Measurements from ENCODE around the gene DCAF8L2. TPM values are rescaled to one million over a fixed set of nuclear protein-coding genes. Genes with fewer than 3 reads are reported as not detected.

Gene DCAF8L2
- total RNA-seq, 1 donor from 2014 or later = not detected

DNA sequence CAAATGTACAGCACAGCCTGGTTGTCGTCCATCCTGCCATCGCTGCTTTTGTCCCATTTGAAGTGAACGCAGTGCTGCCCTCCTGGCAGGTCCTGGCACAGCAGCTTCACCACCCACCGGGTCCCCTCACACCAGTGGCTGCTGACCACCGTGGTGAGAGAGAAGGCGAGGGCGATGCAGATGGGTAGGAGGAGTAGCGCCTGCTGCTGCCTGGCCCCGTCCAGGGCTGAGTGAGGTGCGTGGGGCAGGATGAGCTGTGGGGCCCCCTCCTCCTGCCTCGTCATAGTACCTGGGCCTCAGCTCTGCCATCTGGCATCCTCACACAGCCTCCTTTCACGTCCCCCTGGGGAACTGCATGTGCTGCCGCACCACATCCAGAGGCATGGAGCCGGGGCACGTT is 1.8 kb downstream of the DCAF8L2 start:
- Histone ChIP-seq H2AFZ (ENCODE audit: low read depth, low read length) (no peak overlapping the region), H4K20me1 (ENCODE audit: insufficient read depth, low read length) (no peaks in the 10 kb centered on the region), H3K27me3 (ENCODE audit: insufficient read depth, low read length) (no peaks in the 10 kb centered on the region), H3K4me3 (ENCODE audit: insufficient read depth, low read depth, low read length) (no peak overlapping the region), H3K4me2 (ENCODE audit: low read length) (no peak overlapping the region), H3K9me3 (ENCODE audit: insufficient read depth, low read depth, low read length) (no peaks in the 10 kb centered on the region), H3K27ac (ENCODE audit: low read depth, low read length) (no peak overlapping the region), H3K4me1 (ENCODE audit: insufficient read depth, low read length) (no peaks in the 10 kb centered on the region), H3K79me2 (ENCODE audit: insufficient read depth, low read length) (no peaks in the 10 kb centered on the region), H3K9ac (ENCODE audit: low read length) (no peak overlapping the region), H3K36me3 (ENCODE audit: insufficient read depth, low read length) (no peaks in the 10 kb centered on the region)
- no peaks in the 10 kb centered on the region for H3K27me3 Mint-ChIP-seq (ENCODE audit: low read depth, unreplicated experiment)
- H3K4me3 Mint-ChIP-seq (ENCODE audit: unreplicated experiment) = no peak overlapping the region
- FAIRE-seq (no peak), DNase-seq (ENCODE audit: low read depth) (no peak)
- H3K9me3 Mint-ChIP-seq (ENCODE audit: unreplicated experiment) = no peaks in the 10 kb centered on the region
- no peaks in the 10 kb centered on the region for H3K36me3 Mint-ChIP-seq (ENCODE audit: low read depth, unreplicated experiment)
- no peak for TF ChIP-seq EZH2 (IDR thresholded peaks at IDR 0.05; ENCODE audit: insufficient read depth, low read length)
- peaks cover 2% of the 10 kb centered on the region for H3K4me1 Mint-ChIP-seq (ENCODE audit: low read depth, unreplicated experiment)
- H3K27ac Mint-ChIP-seq (ENCODE audit: unreplicated experiment) = no peak overlapping the region

DNA sequence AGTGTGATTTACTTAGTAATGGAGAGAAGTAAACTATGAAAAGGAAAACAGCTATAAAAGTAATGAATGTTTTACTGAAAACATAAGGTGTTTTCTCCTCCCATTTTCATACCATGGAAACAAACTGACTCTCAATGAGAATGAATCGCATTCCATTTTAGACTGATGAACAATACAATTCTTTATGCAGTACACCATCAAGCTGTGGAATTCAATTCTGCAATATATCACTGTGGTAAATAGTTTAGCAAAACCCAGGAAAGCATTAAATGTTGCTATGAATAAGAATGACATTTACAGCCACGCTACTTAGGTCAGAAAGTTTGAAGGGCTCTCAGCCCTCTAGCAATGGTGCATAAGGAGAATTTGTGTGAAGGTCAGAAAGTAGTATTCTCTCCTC is 7.4 kb downstream of the DCAF8L2 start:
- no peaks in the 10 kb centered on the region for H3K4me1 ChIP-seq (ENCODE audit: insufficient read depth, low read length)
- no peaks in the 10 kb centered on the region for H3K27me3 Mint-ChIP-seq (ENCODE audit: low read depth, unreplicated experiment)
- no peaks in the 10 kb centered on the region for H3K9me3 Mint-ChIP-seq (ENCODE audit: unreplicated experiment)
- no peaks in the 10 kb centered on the region for H3K36me3 Mint-ChIP-seq (ENCODE audit: low read depth, unreplicated experiment)
- no peak overlapping the region for H3K4me2 ChIP-seq (ENCODE audit: low read length)
- no peak overlapping the region for H3K27ac Mint-ChIP-seq (ENCODE audit: unreplicated experiment)
- no peak overlapping the region for H3K4me3 ChIP-seq (ENCODE audit: insufficient read depth, low read depth, low read length)
- H3K36me3 ChIP-seq (ENCODE audit: insufficient read depth, low read length) = no peaks in the 10 kb centered on the region
- TF ChIP-seq CTCF (IDR thresholded peaks at IDR 0.05; ENCODE audit: insufficient read depth, low read depth, low read length) (no peak), EZH2 (IDR thresholded peaks at IDR 0.05; ENCODE audit: insufficient read depth, low read length) (no peak)
- H3K9me3 ChIP-seq (ENCODE audit: insufficient read depth, low read depth, low read length) = no peaks in the 10 kb centered on the region
- peaks cover 6% of the 10 kb centered on the region for H3K4me1 Mint-ChIP-seq (ENCODE audit: low read depth, unreplicated experiment)
- no peaks in the 10 kb centered on the region for H3K27me3 ChIP-seq (ENCODE audit: insufficient read depth, low read length)
- FAIRE-seq (peak; percentile 86), DNase-seq (ENCODE audit: low read depth) (peak; percentile 12)
- no peak overlapping the region for H3K9ac ChIP-seq (ENCODE audit: low read length)
- no peak overlapping the region for H3K4me3 Mint-ChIP-seq (ENCODE audit: unreplicated experiment)
- no peaks in the 10 kb centered on the region for H3K79me2 ChIP-seq (ENCODE audit: insufficient read depth, low read length)
- H4K20me1 ChIP-seq (ENCODE audit: insufficient read depth, low read length) = no peaks in the 10 kb centered on the region
- H2AFZ ChIP-seq (ENCODE audit: low read depth, low read length) = no peak overlapping the region
- no peak overlapping the region for H3K27ac ChIP-seq (ENCODE audit: low read depth, low read length)

GRCh38 chrX:27598312-27598711 is 8.2 kb downstream of the DCAF8L2 start:
- Mint-ChIP-seq H3K4me1 (ENCODE audit: low read depth, unreplicated experiment) (peaks cover 6% of the 10 kb centered on the region), H3K9me3 (ENCODE audit: unreplicated experiment) (no peaks in the 10 kb centered on the region), H3K27ac (ENCODE audit: unreplicated experiment) (no peak overlapping the region), H3K4me3 (ENCODE audit: unreplicated experiment) (no peak overlapping the region), H3K36me3 (ENCODE audit: low read depth, unreplicated experiment) (no peaks in the 10 kb centered on the region), H3K27me3 (ENCODE audit: low read depth, unreplicated experiment) (no peaks in the 10 kb centered on the region)
- no peaks in the 10 kb centered on the region for H4K20me1 ChIP-seq (ENCODE audit: insufficient read depth, low read length)
- no peaks in the 10 kb centered on the region for H3K9me3 ChIP-seq (ENCODE audit: insufficient read depth, low read depth, low read length)
- no peaks in the 10 kb centered on the region for H3K27me3 ChIP-seq (ENCODE audit: insufficient read depth, low read length)
- no peak overlapping the region for H3K27ac ChIP-seq (ENCODE audit: low read depth, low read length)
- FAIRE-seq = peak; percentile 34
- H3K36me3 ChIP-seq (ENCODE audit: insufficient read depth, low read length) = no peaks in the 10 kb centered on the region
- H3K4me2 ChIP-seq (ENCODE audit: low read length) = no peak overlapping the region
- no peaks in the 10 kb centered on the region for H3K79me2 ChIP-seq (ENCODE audit: insufficient read depth, low read length)
- no peak overlapping the region for H3K4me3 ChIP-seq (ENCODE audit: insufficient read depth, low read depth, low read length)
- no peak overlapping the region for H2AFZ ChIP-seq (ENCODE audit: low read depth, low read length)
- H3K9ac ChIP-seq (ENCODE audit: low read length) = no peak overlapping the region
- H3K4me1 ChIP-seq (ENCODE audit: insufficient read depth, low read length) = no peaks in the 10 kb centered on the region
- peak; percentile 13 for DNase-seq (ENCODE audit: low read depth)
- no peak for TF ChIP-seq EZH2 (IDR thresholded peaks at IDR 0.05; ENCODE audit: insufficient read depth, low read length)
- TF ChIP-seq CTCF (IDR thresholded peaks at IDR 0.05; ENCODE audit: insufficient read depth, low read depth, low read length) = no peak
